Measurements from ENCODE around the gene IBSP. TPM values are rescaled to one million over a fixed set of nuclear protein-coding genes. Genes with fewer than 3 reads are reported as not detected.

Gene IBSP
- total RNA-seq, 2 experiments from 2014 or later, result not detected

GRCh38 chr4:87853108-87853507 lies 53.8 kb downstream of the IBSP start:
- DNase-seq (peak in 3 of 14 experiments; percentile 17 to 38 (median 32)), ATAC-seq (ENCODE audit: poor library complexity) (no peak)
- ChIA-PET POLR2A (no interaction called here), CTCF (interaction anchor here (0.7 to 1.0 kb wide), 2 partner anchors 102 to 359 kb away, joined by 3 read pairs; no protein-coding TSS in a partner anchor)
- H3K4me1 ChIP-seq (ENCODE audit: insufficient read depth, low read length), result no peaks in the 10 kb centered on the region
- H3K27ac Mint-ChIP-seq, result no peak overlapping the region
- no peaks in the 10 kb centered on the region for H3K36me3 ChIP-seq (ENCODE audit: insufficient read depth, low read length)
- H3K27me3 Mint-ChIP-seq, result peaks cover 10% of the 10 kb centered on the region
- H3K27me3 ChIP-seq (ENCODE audit: control insufficient read depth in 1 of 2, insufficient read depth in 2 of 2, low read length in 2 of 2), result peaks cover 0 to 4% of the 10 kb centered on the region in 2 experiments
- H3K4me1 Mint-ChIP-seq (ENCODE audit: low read depth), result peaks cover 17% of the 10 kb centered on the region
- no peaks in the 10 kb centered on the region for H3K9me3 Mint-ChIP-seq
- H3K27ac ChIP-seq (ENCODE audit: low read depth in 1 of 2, low read length in 2 of 2), result no peak overlapping the region
- intact Hi-C loops (cut with DNase I, micrococcal nuclease), result loop anchor here (2.0 to 10.0 kb wide), 3 partner anchors 358 to 662 kb away; no protein-coding TSS in a partner anchor
- H3K9me3 ChIP-seq (ENCODE audit: control insufficient read depth in 1 of 2, insufficient read depth in 1 of 2, low read length in 2 of 2), result no peaks in the 10 kb centered on the region
- H3K4me3 Mint-ChIP-seq, result no peak overlapping the region
- TF ChIP-seq, protein P1, sequence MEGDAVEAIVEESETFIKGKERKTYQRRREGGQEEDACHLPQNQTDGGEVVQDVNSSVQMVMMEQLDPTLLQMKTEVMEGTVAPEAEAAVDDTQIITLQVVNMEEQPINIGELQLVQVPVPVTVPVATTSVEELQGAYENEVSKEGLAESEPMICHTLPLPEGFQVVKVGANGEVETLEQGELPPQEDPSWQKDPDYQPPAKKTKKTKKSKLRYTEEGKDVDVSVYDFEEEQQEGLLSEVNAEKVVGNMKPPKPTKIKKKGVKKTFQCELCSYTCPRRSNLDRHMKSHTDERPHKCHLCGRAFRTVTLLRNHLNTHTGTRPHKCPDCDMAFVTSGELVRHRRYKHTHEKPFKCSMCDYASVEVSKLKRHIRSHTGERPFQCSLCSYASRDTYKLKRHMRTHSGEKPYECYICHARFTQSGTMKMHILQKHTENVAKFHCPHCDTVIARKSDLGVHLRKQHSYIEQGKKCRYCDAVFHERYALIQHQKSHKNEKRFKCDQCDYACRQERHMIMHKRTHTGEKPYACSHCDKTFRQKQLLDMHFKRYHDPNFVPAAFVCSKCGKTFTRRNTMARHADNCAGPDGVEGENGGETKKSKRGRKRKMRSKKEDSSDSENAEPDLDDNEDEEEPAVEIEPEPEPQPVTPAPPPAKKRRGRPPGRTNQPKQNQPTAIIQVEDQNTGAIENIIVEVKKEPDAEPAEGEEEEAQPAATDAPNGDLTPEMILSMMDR (IDR thresholded peaks at IDR 0.05), result peak; percentile 34
- no peak overlapping the region for H3K4me3 ChIP-seq (ENCODE audit: low read length)
- no peaks in the 10 kb centered on the region for H3K36me3 Mint-ChIP-seq (ENCODE audit: low read depth)

- no peak overlapping the region for H3K4me3 ChIP-seq (ENCODE audit: low read length)
- ChIA-PET CTCF (interaction anchor here (0.7 kb wide), 1 partner anchor 39 kb away, joined by 3 read pairs; no protein-coding TSS in a partner anchor), POLR2A (no interaction called here)
- DNase-seq (no peak), ATAC-seq (ENCODE audit: poor library complexity) (no peak)
- H3K4me1 ChIP-seq (ENCODE audit: insufficient read depth, low read length), result no peaks in the 10 kb centered on the region
- TF ChIP-seq, protein P1 (IDR thresholded peaks at IDR 0.05), result no peak
- Mint-ChIP-seq H3K4me1 (ENCODE audit: low read depth) (peaks cover 9% of the 10 kb centered on the region), H3K27ac (no peak overlapping the region), H3K27me3 (peaks cover 16% of the 10 kb centered on the region), H3K9me3 (no peaks in the 10 kb centered on the region), H3K4me3 (no peak overlapping the region), H3K36me3 (ENCODE audit: low read depth) (no peaks in the 10 kb centered on the region)
- no peaks in the 10 kb centered on the region for H3K36me3 ChIP-seq (ENCODE audit: insufficient read depth, low read length)
- H3K27ac ChIP-seq (ENCODE audit: low read depth in 1 of 2, low read length in 2 of 2), result no peak overlapping the region
- H3K27me3 ChIP-seq (ENCODE audit: control insufficient read depth in 1 of 2, insufficient read depth in 2 of 2, low read length in 2 of 2), result peaks cover 0 to 4% of the 10 kb centered on the region in 2 experiments
- intact Hi-C loops (cut with DNase I, micrococcal nuclease), result loop anchor here (2.0 to 10.0 kb wide), 3 partner anchors 357 to 661 kb away; no protein-coding TSS in a partner anchor
- no peaks in the 10 kb centered on the region for H3K9me3 ChIP-seq (ENCODE audit: control insufficient read depth in 1 of 2, insufficient read depth in 1 of 2, low read length in 2 of 2)
Observed at GRCh38 chr4:87853891-87854290, 54.5 kb downstream of the IBSP start.

DNA sequence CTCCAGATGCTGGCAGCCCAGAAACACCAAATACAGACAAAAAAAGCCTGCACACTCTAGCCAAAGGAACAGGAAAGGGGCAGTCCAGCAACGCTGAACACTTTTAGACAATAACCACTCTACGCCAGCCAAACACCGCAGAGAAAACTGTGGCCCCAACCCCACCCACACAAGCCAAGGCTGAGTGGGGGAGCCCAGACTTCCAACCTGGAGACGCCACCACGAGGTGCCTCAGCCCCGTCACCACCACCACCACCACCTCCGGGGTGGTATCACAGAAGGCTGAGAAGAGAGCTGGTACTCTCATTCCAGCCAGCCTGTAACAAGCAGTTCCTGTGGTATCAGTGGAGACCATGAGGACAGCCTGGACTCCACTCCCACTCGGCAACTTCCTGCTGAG lies 56.2 kb downstream of the IBSP start:
- no peak overlapping the region for H3K4me3 Mint-ChIP-seq
- H3K27me3 Mint-ChIP-seq, result peaks cover 16% of the 10 kb centered on the region
- ChIA-PET POLR2A (no interaction called here), CTCF (interaction anchor here (0.7 kb wide), 1 partner anchor 882 kb away, joined by 3 read pairs; no protein-coding TSS in a partner anchor)
- ATAC-seq (ENCODE audit: poor library complexity) (no peak), DNase-seq (no peak)
- no peaks in the 10 kb centered on the region for H3K4me1 ChIP-seq (ENCODE audit: insufficient read depth, low read length)
- TF ChIP-seq, protein P1 (IDR thresholded peaks at IDR 0.05), result no peak
- intact Hi-C loops (cut with DNase I, micrococcal nuclease), result loop anchor here in 1 of 2 experiments (5.0 to 10.0 kb wide), 2 partner anchors 117 to 659 kb away; no protein-coding TSS in a partner anchor
- H3K9me3 ChIP-seq (ENCODE audit: control insufficient read depth in 1 of 2, insufficient read depth in 1 of 2, low read length in 2 of 2), result no peaks in the 10 kb centered on the region
- H3K4me1 Mint-ChIP-seq (ENCODE audit: low read depth), result no peaks in the 10 kb centered on the region
- H3K36me3 Mint-ChIP-seq (ENCODE audit: low read depth), result no peaks in the 10 kb centered on the region
- H3K27ac ChIP-seq (ENCODE audit: low read depth in 1 of 2, low read length in 2 of 2), result no peak overlapping the region
- H3K36me3 ChIP-seq (ENCODE audit: insufficient read depth, low read length), result no peaks in the 10 kb centered on the region
- H3K9me3 Mint-ChIP-seq, result no peaks in the 10 kb centered on the region
- no peak overlapping the region for H3K27ac Mint-ChIP-seq
- peaks cover 0 to 4% of the 10 kb centered on the region in 2 experiments for H3K27me3 ChIP-seq (ENCODE audit: control insufficient read depth in 1 of 2, insufficient read depth in 2 of 2, low read length in 2 of 2)
- H3K4me3 ChIP-seq (ENCODE audit: low read length), result no peak overlapping the region

All from CD4-positive, alpha-beta T cell (primary cell).